Measurements from ENCODE around the gene UVRAG.

UVRAG gene

GRCh38 chr11:75781296-75781695, 33.7 kb upstream of the UVRAG start:
- TF ChIP-seq EZH2phosphoT487 (conservative IDR thresholded peaks at IDR 0.05; ENCODE audit: low read length): no peak
- no peak for TF ChIP-seq CTCF (IDR thresholded peaks at IDR 0.05; ENCODE audit: insufficient read depth, low read length, poor library complexity, severe bottlenecking)
- Histone ChIP-seq H3K27ac (ENCODE audit: low read depth, low read length) (no peak overlapping the region), H3K9ac (ENCODE audit: low read length) (no peak overlapping the region)

GRCh38 chr11:75781831-75782230, 33.2 kb upstream of the UVRAG start:
- no peaks in the 10 kb centered on the region for H3K27me3 ChIP-seq (ENCODE audit: low read length)
- H2AFZ ChIP-seq (ENCODE audit: low read depth, low read length, severe bottlenecking): no peak overlapping the region
- no peaks in the 10 kb centered on the region for H3K9me2 ChIP-seq (replicated peaks; ENCODE audit: insufficient read depth, low read length)
- TF ChIP-seq CTCF (IDR thresholded peaks at IDR 0.05; ENCODE audit: insufficient read depth, low read length, poor library complexity, severe bottlenecking): no peak
- TF ChIP-seq EZH2phosphoT487 (conservative IDR thresholded peaks at IDR 0.05; ENCODE audit: low read length): no peak
- no peaks in the 10 kb centered on the region for H3K9me3 ChIP-seq (ENCODE audit: insufficient read depth, low read length)
- H3K4me2 ChIP-seq (ENCODE audit: low read depth, low read length, poor library complexity, severe bottlenecking): no peak overlapping the region
- H4K20me1 ChIP-seq (ENCODE audit: low read depth, low read length): no peaks in the 10 kb centered on the region
- H3K9ac ChIP-seq (ENCODE audit: low read length): no peak overlapping the region
- H3K4me3 ChIP-seq (ENCODE audit: insufficient read depth, low read length, poor library complexity, severe bottlenecking): no peak overlapping the region
- no peak overlapping the region for H3K27ac ChIP-seq (ENCODE audit: low read depth, low read length)
- no peaks in the 10 kb centered on the region for H3F3A ChIP-seq (ENCODE audit: insufficient read depth)
- no peaks in the 10 kb centered on the region for H3K79me2 ChIP-seq (ENCODE audit: insufficient read depth, low read length)
- H3K36me3 ChIP-seq (ENCODE audit: low read length): no peaks in the 10 kb centered on the region

More at GRCh38 chr11:75781296-75781695, 33.7 kb upstream of the UVRAG start:
- Histone ChIP-seq H3K36me3 (ENCODE audit: low read length) (no peaks in the 10 kb centered on the region), H3K4me3 (ENCODE audit: insufficient read depth, low read length, poor library complexity, severe bottlenecking) (no peak overlapping the region), H3F3A (ENCODE audit: insufficient read depth) (no peaks in the 10 kb centered on the region), H3K9me3 (ENCODE audit: insufficient read depth, low read length) (no peaks in the 10 kb centered on the region), H4K20me1 (ENCODE audit: low read depth, low read length) (no peaks in the 10 kb centered on the region), H3K79me2 (ENCODE audit: insufficient read depth, low read length) (no peaks in the 10 kb centered on the region), H3K27me3 (ENCODE audit: low read length) (no peaks in the 10 kb centered on the region), H2AFZ (ENCODE audit: low read depth, low read length, severe bottlenecking) (no peak overlapping the region), H3K4me2 (ENCODE audit: low read depth, low read length, poor library complexity, severe bottlenecking) (no peak overlapping the region), H3K9me2 (replicated peaks; ENCODE audit: insufficient read depth, low read length) (no peaks in the 10 kb centered on the region)

- H3K9me3 ChIP-seq (ENCODE audit: insufficient read depth, low read length): no peaks in the 10 kb centered on the region
- no peaks in the 10 kb centered on the region for H3F3A ChIP-seq (ENCODE audit: insufficient read depth)
- no peak overlapping the region for H3K4me2 ChIP-seq (ENCODE audit: low read depth, low read length, poor library complexity, severe bottlenecking)
- H3K79me2 ChIP-seq (ENCODE audit: insufficient read depth, low read length): no peaks in the 10 kb centered on the region
- no peaks in the 10 kb centered on the region for H3K36me3 ChIP-seq (ENCODE audit: low read length)
- no peak overlapping the region for H3K4me3 ChIP-seq (ENCODE audit: insufficient read depth, low read length, poor library complexity, severe bottlenecking)
- H3K27me3 ChIP-seq (ENCODE audit: low read length): no peaks in the 10 kb centered on the region
- H3K9me2 ChIP-seq (replicated peaks; ENCODE audit: insufficient read depth, low read length): no peaks in the 10 kb centered on the region
- no peak overlapping the region for H3K9ac ChIP-seq (ENCODE audit: low read length)
- TF ChIP-seq CTCF (IDR thresholded peaks at IDR 0.05; ENCODE audit: insufficient read depth, low read length, poor library complexity, severe bottlenecking): no peak
- TF ChIP-seq EZH2phosphoT487 (conservative IDR thresholded peaks at IDR 0.05; ENCODE audit: low read length): no peak
- no peaks in the 10 kb centered on the region for H4K20me1 ChIP-seq (ENCODE audit: low read depth, low read length)
- no peak overlapping the region for H3K27ac ChIP-seq (ENCODE audit: low read depth, low read length)
- no peak overlapping the region for H2AFZ ChIP-seq (ENCODE audit: low read depth, low read length, severe bottlenecking)
Observed at GRCh38 chr11:75782540-75783263, 32.3 kb upstream of the UVRAG start.
